ENCODE measurements around the gene MEGF11. TPM values are rescaled to one million over a fixed set of nuclear protein-coding genes. Genes with fewer than 3 reads are reported as not detected.

The MEGF11 gene
- total RNA-seq, 2 donors from 2014 or later = not detected

DNA sequence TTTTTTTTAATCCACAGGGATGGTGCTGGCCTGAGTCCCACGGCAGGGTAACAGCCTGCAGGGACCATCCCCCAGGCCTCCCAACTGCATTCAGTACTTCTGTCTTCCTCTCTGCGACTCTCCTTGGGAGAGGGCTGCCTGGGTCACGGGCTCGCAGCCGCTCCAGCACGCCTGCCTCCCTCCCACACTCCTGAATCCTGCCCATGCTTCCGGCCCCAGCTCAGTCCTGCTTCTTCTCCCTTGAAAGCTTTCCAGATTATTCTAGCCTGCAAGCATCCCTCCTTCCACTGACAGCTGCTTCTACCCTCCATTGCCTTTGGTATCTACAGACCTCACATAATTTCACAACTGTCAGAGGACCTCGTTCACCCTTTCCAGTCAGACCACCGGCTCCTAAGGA, 32.4 kb downstream of the MEGF11 start:
- DNase-seq (ENCODE audit: low spot score) = no peak
- TF ChIP-seq, protein P1, sequence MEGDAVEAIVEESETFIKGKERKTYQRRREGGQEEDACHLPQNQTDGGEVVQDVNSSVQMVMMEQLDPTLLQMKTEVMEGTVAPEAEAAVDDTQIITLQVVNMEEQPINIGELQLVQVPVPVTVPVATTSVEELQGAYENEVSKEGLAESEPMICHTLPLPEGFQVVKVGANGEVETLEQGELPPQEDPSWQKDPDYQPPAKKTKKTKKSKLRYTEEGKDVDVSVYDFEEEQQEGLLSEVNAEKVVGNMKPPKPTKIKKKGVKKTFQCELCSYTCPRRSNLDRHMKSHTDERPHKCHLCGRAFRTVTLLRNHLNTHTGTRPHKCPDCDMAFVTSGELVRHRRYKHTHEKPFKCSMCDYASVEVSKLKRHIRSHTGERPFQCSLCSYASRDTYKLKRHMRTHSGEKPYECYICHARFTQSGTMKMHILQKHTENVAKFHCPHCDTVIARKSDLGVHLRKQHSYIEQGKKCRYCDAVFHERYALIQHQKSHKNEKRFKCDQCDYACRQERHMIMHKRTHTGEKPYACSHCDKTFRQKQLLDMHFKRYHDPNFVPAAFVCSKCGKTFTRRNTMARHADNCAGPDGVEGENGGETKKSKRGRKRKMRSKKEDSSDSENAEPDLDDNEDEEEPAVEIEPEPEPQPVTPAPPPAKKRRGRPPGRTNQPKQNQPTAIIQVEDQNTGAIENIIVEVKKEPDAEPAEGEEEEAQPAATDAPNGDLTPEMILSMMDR (IDR thresholded peaks at IDR 0.05) = no peak
- H3K4me1 ChIP-seq = no peaks in the 10 kb centered on the region
- no peak overlapping the region for H3K27ac ChIP-seq
- no peaks in the 10 kb centered on the region for H3K27me3 ChIP-seq
- no peaks in the 10 kb centered on the region for H3K9me3 ChIP-seq
- no peaks in the 10 kb centered on the region for H3K36me3 ChIP-seq
- H3K4me3 ChIP-seq = no peak overlapping the region

DNA sequence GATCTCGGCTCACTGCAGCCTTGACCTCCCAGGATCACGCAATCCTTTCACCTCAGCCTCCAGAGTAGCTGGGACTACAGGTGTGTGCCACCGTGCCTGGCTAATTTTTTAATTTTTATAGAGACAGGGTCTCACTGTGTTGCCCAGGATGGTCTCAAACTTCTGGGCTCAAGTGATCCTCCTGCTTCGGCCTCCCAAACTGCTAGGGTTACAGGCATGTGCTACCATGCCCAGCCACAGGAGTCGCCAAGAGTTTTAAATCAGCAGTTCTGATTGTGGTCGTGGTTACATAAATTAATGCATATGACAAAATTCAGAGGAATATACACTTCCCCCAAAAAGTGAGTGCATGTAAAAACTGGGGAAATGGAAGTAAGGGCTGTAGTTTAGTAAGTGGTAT, 32.9 kb downstream of the MEGF11 start:
- no peak for DNase-seq (ENCODE audit: low spot score)
- no peaks in the 10 kb centered on the region for H3K27me3 ChIP-seq

GRCh38 chr15:66219339-66219738, 34.2 kb downstream of the MEGF11 start:
- Histone ChIP-seq H3K27ac (no peak overlapping the region), H3K4me3 (no peak overlapping the region), H3K27me3 (no peaks in the 10 kb centered on the region), H3K4me1 (no peaks in the 10 kb centered on the region), H3K9me3 (no peaks in the 10 kb centered on the region), H3K36me3 (no peaks in the 10 kb centered on the region)
- TF ChIP-seq, protein P1 (IDR thresholded peaks at IDR 0.05) = no peak
- no peak for DNase-seq (ENCODE audit: low spot score)

More for the DNA sequence above, 32.9 kb downstream of the MEGF11 start:
- no peaks in the 10 kb centered on the region for H3K9me3 ChIP-seq
- TF ChIP-seq, protein P1 (IDR thresholded peaks at IDR 0.05) = no peak
- H3K27ac ChIP-seq = no peak overlapping the region
- no peaks in the 10 kb centered on the region for H3K4me1 ChIP-seq
- H3K36me3 ChIP-seq = no peaks in the 10 kb centered on the region
- H3K4me3 ChIP-seq = no peak overlapping the region

GRCh38 chr15:66216806-66217205, 36.7 kb downstream of the MEGF11 start:
- Histone ChIP-seq H3K27me3 (no peaks in the 10 kb centered on the region), H3K27ac (no peak overlapping the region), H3K4me1 (no peaks in the 10 kb centered on the region), H3K9me3 (no peaks in the 10 kb centered on the region), H3K4me3 (no peak overlapping the region), H3K36me3 (no peaks in the 10 kb centered on the region)
- TF ChIP-seq, protein P1 (IDR thresholded peaks at IDR 0.05) = no peak
- no peak for DNase-seq (ENCODE audit: low spot score)

GRCh38 chr15:66215811-66216210, 37.7 kb downstream of the MEGF11 start:
- TF ChIP-seq, protein P1 (IDR thresholded peaks at IDR 0.05) = no peak
- H3K27me3 ChIP-seq = no peaks in the 10 kb centered on the region
- H3K36me3 ChIP-seq = no peaks in the 10 kb centered on the region
- H3K4me3 ChIP-seq = no peak overlapping the region
- no peak for DNase-seq (ENCODE audit: low spot score)
- H3K27ac ChIP-seq = no peak overlapping the region
- no peaks in the 10 kb centered on the region for H3K9me3 ChIP-seq
- H3K4me1 ChIP-seq = no peaks in the 10 kb centered on the region

GRCh38 chr15:66214246-66214645, 39.3 kb downstream of the MEGF11 start:
- TF ChIP-seq, protein P1 (IDR thresholded peaks at IDR 0.05) = no peak
- Histone ChIP-seq H3K27me3 (no peaks in the 10 kb centered on the region), H3K36me3 (no peaks in the 10 kb centered on the region), H3K4me3 (no peak overlapping the region), H3K4me1 (no peaks in the 10 kb centered on the region), H3K9me3 (no peaks in the 10 kb centered on the region), H3K27ac (no peak overlapping the region)
- DNase-seq (ENCODE audit: low spot score) = no peak

Data from right atrium auricular region (tissue), 2 donors.